Measurements from ENCODE around the gene FOXN1. TPM values are rescaled to one million over a fixed set of nuclear protein-coding genes. Genes with fewer than 3 reads are reported as not detected.
"Not testable (repeated sequence)": the region's sequence is repeated elsewhere in the genome, so short reads cannot be mapped to it uniquely, and the experiment has no call there.

FOXN1 gene
- total RNA-seq, 1 donor from 2014 or later, result not detected

- H3K4me3 ChIP-seq, result no peak overlapping the region
- H3K4me2 ChIP-seq, result peak overlapping the region; percentile 37
- no peak overlapping the region for H3K27ac ChIP-seq
- peaks cover 14% of the 10 kb centered on the region for H3K4me1 ChIP-seq
- H4K20me1 ChIP-seq (ENCODE audit: low read depth), result no peaks in the 10 kb centered on the region
- H3K9me3 ChIP-seq (ENCODE audit: low read depth), result no peaks in the 10 kb centered on the region
- H3F3A ChIP-seq (ENCODE audit: low read depth), result no peaks in the 10 kb centered on the region
- Mint-ChIP-seq H3K27me3 (ENCODE audit: insufficient read depth, low read depth) (peaks cover 11% of the 10 kb centered on the region), H3K4me1 (peaks cover 15% of the 10 kb centered on the region), H3K4me3 (no peak overlapping the region), H3K9me3 (peaks cover 2% of the 10 kb centered on the region), H3K36me3 (no peaks in the 10 kb centered on the region), H3K27ac (peak overlapping the region; percentile 39)
- H3K27me3 ChIP-seq, result no peaks in the 10 kb centered on the region
- peak; percentile 59 for DNase-seq (ENCODE audit: low spot score)
- peak overlapping the region; percentile 50 for H2AFZ ChIP-seq (replicated peaks)
- TF ChIP-seq CTCF (IDR thresholded peaks at IDR 0.05), result no peak
- TF ChIP-seq EZH2phosphoT487 (IDR thresholded peaks at IDR 0.05), result no peak
- no peak for TF ChIP-seq EZH2 (IDR thresholded peaks at IDR 0.05)
- no peak overlapping the region for H3K9ac ChIP-seq
- H3K36me3 ChIP-seq, result no peaks in the 10 kb centered on the region
- H3K79me2 ChIP-seq (ENCODE audit: low read depth), result no peaks in the 10 kb centered on the region
Observed at GRCh38 chr17:28521311-28522085, 15.3 kb downstream of the FOXN1 start.

- H3K27me3 Mint-ChIP-seq (ENCODE audit: insufficient read depth, low read depth); H3K9ac ChIP-seq; H3K36me3 ChIP-seq; H3K9me3 ChIP-seq (ENCODE audit: low read depth); H3K4me2 ChIP-seq; H4K20me1 ChIP-seq (ENCODE audit: low read depth); H3K27me3 ChIP-seq; H2AFZ ChIP-seq (replicated peaks); DNase-seq (ENCODE audit: low spot score); H3K4me3 Mint-ChIP-seq; H3F3A ChIP-seq (ENCODE audit: low read depth); H3K9me3 Mint-ChIP-seq; H3K27ac ChIP-seq; H3K4me3 ChIP-seq; H3K79me2 ChIP-seq (ENCODE audit: low read depth); H3K36me3 Mint-ChIP-seq: not testable (repeated sequence)
- H3K4me1 ChIP-seq, result peaks cover 14% of the 10 kb centered on the region
- Mint-ChIP-seq H3K4me1 (peaks cover 22% of the 10 kb centered on the region), H3K27ac (peak overlapping the region; percentile 39)
Observed at GRCh38 chr17:28522281-28522680, 16.1 kb downstream of the FOXN1 start.

- Histone ChIP-seq H3K9me3 (ENCODE audit: low read depth) (no peaks in the 10 kb centered on the region), H3K36me3 (no peaks in the 10 kb centered on the region), H3F3A (ENCODE audit: low read depth) (no peaks in the 10 kb centered on the region), H3K4me2 (no peak overlapping the region), H3K27me3 (no peaks in the 10 kb centered on the region), H3K79me2 (ENCODE audit: low read depth) (no peaks in the 10 kb centered on the region), H3K4me1 (peaks cover 14% of the 10 kb centered on the region), H3K27ac (no peak overlapping the region), H2AFZ (replicated peaks) (no peak overlapping the region), H4K20me1 (ENCODE audit: low read depth) (no peaks in the 10 kb centered on the region), H3K9ac (no peak overlapping the region), H3K4me3 (no peak overlapping the region)
- H3K27ac Mint-ChIP-seq, result no peak overlapping the region
- no peak overlapping the region for H3K4me3 Mint-ChIP-seq
- no peaks in the 10 kb centered on the region for H3K9me3 Mint-ChIP-seq
- DNase-seq (ENCODE audit: low spot score), result no peak
- peaks cover 28% of the 10 kb centered on the region for H3K4me1 Mint-ChIP-seq
- H3K36me3 Mint-ChIP-seq, result no peaks in the 10 kb centered on the region
- TF ChIP-seq CTCF (IDR thresholded peaks at IDR 0.05) (no peak), EZH2phosphoT487 (IDR thresholded peaks at IDR 0.05) (no peak), EZH2 (IDR thresholded peaks at IDR 0.05) (no peak)
- peaks cover 6% of the 10 kb centered on the region for H3K27me3 Mint-ChIP-seq (ENCODE audit: insufficient read depth, low read depth)
Observed at GRCh38 chr17:28523186-28523585, 17.0 kb downstream of the FOXN1 start.

GRCh38 chr17:28523876-28524275 is 17.7 kb downstream of the FOXN1 start:
- Histone ChIP-seq H3K27me3 (no peaks in the 10 kb centered on the region), H3K79me2 (ENCODE audit: low read depth) (no peaks in the 10 kb centered on the region), H3F3A (ENCODE audit: low read depth) (no peaks in the 10 kb centered on the region), H3K9me3 (ENCODE audit: low read depth) (no peaks in the 10 kb centered on the region), H3K36me3 (no peaks in the 10 kb centered on the region), H4K20me1 (ENCODE audit: low read depth) (no peaks in the 10 kb centered on the region), H3K4me2 (no peak overlapping the region), H2AFZ (replicated peaks) (no peak overlapping the region), H3K4me1 (peaks cover 14% of the 10 kb centered on the region), H3K27ac (no peak overlapping the region), H3K9ac (no peak overlapping the region), H3K4me3 (no peak overlapping the region)
- Mint-ChIP-seq H3K27ac (peak overlapping the region; percentile 69), H3K4me1 (peaks cover 34% of the 10 kb centered on the region), H3K4me3 (no peak overlapping the region), H3K36me3 (no peaks in the 10 kb centered on the region), H3K9me3 (no peaks in the 10 kb centered on the region), H3K27me3 (ENCODE audit: insufficient read depth, low read depth) (peaks cover 12% of the 10 kb centered on the region)
- no peak for TF ChIP-seq CTCF (IDR thresholded peaks at IDR 0.05)
- no peak for TF ChIP-seq EZH2 (IDR thresholded peaks at IDR 0.05)
- no peak for TF ChIP-seq EZH2phosphoT487 (IDR thresholded peaks at IDR 0.05)
- no peak for DNase-seq (ENCODE audit: low spot score)
